Measurements from ENCODE around the gene HABP4.

Gene HABP4

DNA sequence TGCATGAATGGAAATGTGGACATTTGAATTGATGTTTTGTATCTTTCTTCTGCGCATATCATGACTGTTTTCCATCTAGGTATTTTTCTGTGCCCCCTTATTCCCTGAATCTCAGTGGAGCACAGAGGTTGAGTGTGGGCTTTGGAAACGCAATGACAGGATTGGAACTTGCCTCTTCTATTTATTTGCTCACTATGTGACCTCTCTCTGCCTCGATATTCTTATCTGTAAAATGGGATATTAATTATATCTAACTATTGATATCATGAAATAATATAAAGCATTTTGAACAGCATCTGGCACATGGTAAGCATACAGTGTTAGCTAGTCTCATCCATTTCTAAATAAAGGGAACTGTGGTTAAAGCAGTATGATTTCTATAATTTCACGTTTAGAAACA lies 26.0 kb downstream of the HABP4 start:
- TF ChIP-seq CTCF (IDR thresholded peaks at IDR 0.05; ENCODE audit: borderline replicate concordance, insufficient read depth, low read depth, low read length), result no peak
- no peak overlapping the region for H3K4me3 ChIP-seq (ENCODE audit: low read depth, low read length)

DNA sequence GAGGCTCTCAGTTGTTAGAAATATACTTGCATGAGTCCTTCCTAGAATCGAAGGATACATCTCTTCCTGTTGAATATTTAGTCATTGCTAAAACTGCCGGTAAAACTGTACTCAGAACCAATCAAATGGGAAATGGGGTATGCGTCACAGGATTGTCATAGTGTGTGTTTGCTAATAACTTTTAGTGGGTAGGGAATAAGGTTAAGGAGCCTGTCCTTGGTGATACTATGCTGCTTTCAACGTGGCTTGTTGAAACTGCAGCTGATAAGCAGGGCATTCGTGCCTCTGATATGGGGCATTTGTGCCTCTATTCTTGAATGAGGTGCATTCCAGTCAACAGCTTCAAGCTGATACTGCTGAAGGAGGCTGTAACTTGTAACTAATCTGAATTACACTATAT lies 26.6 kb downstream of the HABP4 start:
- no peak for TF ChIP-seq CTCF (IDR thresholded peaks at IDR 0.05; ENCODE audit: borderline replicate concordance, insufficient read depth, low read depth, low read length)

DNA sequence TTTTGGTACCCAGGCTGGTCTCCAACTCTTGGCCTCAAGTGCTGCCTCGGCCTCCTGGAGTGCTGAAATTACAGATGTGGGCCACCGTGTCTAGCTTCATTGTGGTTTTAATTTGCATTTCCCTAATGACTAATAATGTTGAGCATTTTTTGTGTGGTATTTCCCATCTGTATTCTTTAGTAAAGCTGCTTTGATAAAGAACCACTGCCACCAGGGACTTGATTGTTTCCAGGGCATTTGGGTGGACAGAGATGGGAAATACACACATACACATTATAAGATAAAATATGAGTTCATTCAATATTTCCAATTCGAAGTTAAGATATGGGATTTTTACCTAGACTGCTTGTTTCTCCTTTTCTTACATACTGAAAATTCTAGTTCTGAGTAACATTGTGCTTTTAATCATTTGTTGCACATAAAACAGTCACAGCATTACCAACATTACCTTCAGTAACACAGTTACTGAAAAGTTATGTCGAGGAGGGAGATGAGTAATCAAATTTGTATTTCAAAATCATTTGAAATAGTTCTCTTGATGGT lies 28.9 kb downstream of the HABP4 start:
- TF ChIP-seq CTCF (IDR thresholded peaks at IDR 0.05; ENCODE audit: borderline replicate concordance, insufficient read depth, low read depth, low read length), result no peak
- no peak overlapping the region for H3K4me3 ChIP-seq (ENCODE audit: low read depth, low read length)

More for the DNA sequence above, 26.6 kb downstream of the HABP4 start:
- no peak overlapping the region for H3K4me3 ChIP-seq (ENCODE audit: low read depth, low read length)

GRCh38 chr9:96480736-96481135 lies 30.8 kb downstream of the HABP4 start:
- TF ChIP-seq CTCF (IDR thresholded peaks at IDR 0.05; ENCODE audit: borderline replicate concordance, insufficient read depth, low read depth, low read length), result no peak
- no peak overlapping the region for H3K4me3 ChIP-seq (ENCODE audit: low read depth, low read length)

- no peak overlapping the region for H3K4me3 ChIP-seq (ENCODE audit: low read depth, low read length)
- no peak for TF ChIP-seq CTCF (IDR thresholded peaks at IDR 0.05; ENCODE audit: borderline replicate concordance, insufficient read depth, low read depth, low read length)
Measured at GRCh38 chr9:96482476-96482875, 32.5 kb downstream of the HABP4 start.

DNA sequence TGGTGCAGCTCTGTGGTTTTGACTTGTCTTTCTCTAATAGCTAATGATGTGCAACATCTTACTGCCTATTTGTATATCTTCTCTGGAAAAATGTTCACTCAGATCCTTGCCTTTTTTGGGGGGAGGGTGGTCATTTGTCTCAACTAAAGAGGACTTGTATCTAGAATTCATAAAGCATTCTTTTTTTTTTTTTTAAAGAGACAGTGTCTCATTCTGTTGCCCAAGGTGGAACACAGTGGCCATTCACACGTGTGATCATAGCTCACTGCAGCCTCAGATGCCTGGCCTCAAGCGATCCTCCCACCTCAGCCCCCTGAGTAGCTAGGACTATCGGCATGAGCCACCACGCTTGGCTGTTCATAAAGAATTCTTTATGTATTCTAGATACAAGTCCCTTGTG lies 33.2 kb downstream of the HABP4 start:
- H3K4me3 ChIP-seq (ENCODE audit: low read depth, low read length), result no peak overlapping the region
- TF ChIP-seq CTCF (IDR thresholded peaks at IDR 0.05; ENCODE audit: borderline replicate concordance, insufficient read depth, low read depth, low read length), result no peak

DNA sequence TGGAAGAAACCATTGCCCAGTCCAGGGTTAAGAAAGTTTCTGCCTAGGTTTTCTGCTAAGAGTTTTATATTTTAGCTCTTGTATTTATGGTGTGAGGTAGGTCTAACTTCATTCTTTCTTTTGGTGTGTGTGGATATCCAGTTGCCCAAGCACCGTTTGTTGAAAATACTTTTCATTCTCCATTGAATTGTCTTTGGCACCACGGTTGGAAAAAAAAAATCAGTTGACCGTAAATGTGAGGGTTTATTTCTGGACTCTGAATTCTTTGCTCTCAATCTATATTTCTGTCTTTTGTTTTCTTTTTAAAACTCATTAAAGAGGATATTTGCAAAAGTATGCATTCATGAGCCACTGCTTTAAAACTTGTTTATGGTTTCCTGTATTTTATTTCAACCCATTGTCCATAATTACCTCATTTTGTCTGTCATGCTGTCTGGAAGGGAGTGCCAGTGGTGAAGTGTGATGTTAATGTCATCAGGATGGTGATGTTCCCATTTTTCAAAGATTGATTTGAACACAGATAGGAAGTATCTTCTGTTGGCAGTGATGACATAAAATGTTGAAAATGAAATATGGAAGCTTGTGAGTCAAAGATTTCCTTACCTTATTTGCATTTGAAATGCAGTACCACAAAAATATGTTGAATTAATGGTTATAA lies 33.9 kb downstream of the HABP4 start:
- TF ChIP-seq CTCF (IDR thresholded peaks at IDR 0.05; ENCODE audit: borderline replicate concordance, insufficient read depth, low read depth, low read length), result no peak
- H3K4me3 ChIP-seq (ENCODE audit: low read depth, low read length), result no peak overlapping the region

Data from GM12875 (cell line).